PFSK-1 (cell line): ENCODE measurements around the gene FAM222B.

Experiments used
- FOXP2 ChIP-seq: optimal IDR thresholded peaks from 2 replicates; pipeline ENCODE3; 2011; ENCODE audit warnings: borderline replicate concordance, control low read depth, inconsistent platforms; ENCODE audit not compliant: insufficient read depth; ENCODE audit errors: extremely low read length, extremely low read depth
- POLR2AphosphoS5 ChIP-seq: IDR thresholded peaks from 2 replicates; pipeline ENCODE4 v1.6.1; 2012; ENCODE audit warnings: low read depth, mild to moderate bottlenecking, control low read depth, low read length, moderate library complexity
- SIN3A ChIP-seq: IDR thresholded peaks from 2 replicates; pipeline ENCODE4 v1.6.1; 2012; ENCODE audit warnings: mild to moderate bottlenecking, low read length, moderate library complexity, borderline replicate concordance; ENCODE audit not compliant: insufficient read depth
- TAF1 ChIP-seq: IDR thresholded peaks from 2 replicates; pipeline ENCODE4 v1.6.1; 2012; ENCODE audit warnings: low read length, control low read depth, borderline replicate concordance; ENCODE audit not compliant: insufficient read depth
- TF ChIP-seq, protein P1 (sequence below), 2 experiments: IDR thresholded peaks; 2 replicates each; pipeline versions ENCODE4 v1.6.1 to v1.8.0; 2011 to 2012; ENCODE audit warnings: low read depth in 2 of 2, low read length in 2 of 2, control low read depth in 1 of 2, inconsistent platforms in 1 of 2, mild to moderate bottlenecking in 1 of 2, moderate library complexity in 1 of 2; ENCODE audit not compliant: insufficient read depth in 1 of 2

Gene FAM222B

DNA sequence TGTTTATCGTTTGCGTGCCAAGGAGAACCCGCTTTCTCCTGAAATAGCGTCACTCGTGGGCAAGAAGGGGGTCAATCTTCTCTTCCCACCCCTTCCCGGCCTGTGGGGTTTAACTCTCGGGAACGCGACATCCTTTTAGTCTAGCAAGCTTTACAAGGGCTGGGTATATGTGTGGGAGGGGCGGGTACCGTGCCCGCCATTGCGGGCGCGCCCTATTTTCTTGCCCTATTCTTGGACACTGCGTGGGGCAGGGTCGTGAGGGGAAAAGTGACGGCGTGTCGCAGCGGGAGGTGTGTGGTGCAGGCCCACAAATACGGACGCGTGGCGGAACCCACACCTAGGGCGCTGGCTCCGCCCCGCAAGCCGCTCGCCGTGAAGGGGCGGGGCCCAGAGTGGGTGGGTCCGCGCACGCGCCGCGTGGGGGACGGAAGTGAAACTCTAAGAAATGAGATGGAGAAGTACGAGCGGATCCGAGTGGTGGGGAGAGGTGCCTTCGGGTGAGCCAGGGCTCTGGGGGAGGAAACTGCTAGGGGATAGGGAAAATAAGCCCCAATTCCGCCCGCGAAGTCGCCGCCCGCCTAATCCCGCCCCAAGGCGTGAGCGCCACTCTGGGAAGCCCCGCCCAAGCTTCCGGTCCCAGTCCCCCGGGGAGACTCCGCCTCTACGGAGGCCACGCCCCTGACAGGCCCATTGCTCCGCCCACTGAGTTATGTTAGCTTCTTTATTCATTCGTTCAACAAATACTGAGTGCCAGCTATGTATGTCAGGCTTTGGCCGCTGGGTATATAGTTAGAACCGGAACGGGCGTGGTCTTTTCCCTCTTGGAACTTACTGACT is 114.0 kb downstream of the FAM222B start, which contains the start of gene NEK8:
TSS of gene NEK8 (plus strand) at position 425 of the 837 bp plus-strand sequence. CDS start at position 451, 26 bp downstream.
- peak; percentile 76 for TF ChIP-seq POLR2AphosphoS5
- no peak for TF ChIP-seq FOXP2
- TF ChIP-seq TAF1 = peak; percentile 68; the same call in 1 of the 2 replicates
- TF ChIP-seq, protein P1, sequence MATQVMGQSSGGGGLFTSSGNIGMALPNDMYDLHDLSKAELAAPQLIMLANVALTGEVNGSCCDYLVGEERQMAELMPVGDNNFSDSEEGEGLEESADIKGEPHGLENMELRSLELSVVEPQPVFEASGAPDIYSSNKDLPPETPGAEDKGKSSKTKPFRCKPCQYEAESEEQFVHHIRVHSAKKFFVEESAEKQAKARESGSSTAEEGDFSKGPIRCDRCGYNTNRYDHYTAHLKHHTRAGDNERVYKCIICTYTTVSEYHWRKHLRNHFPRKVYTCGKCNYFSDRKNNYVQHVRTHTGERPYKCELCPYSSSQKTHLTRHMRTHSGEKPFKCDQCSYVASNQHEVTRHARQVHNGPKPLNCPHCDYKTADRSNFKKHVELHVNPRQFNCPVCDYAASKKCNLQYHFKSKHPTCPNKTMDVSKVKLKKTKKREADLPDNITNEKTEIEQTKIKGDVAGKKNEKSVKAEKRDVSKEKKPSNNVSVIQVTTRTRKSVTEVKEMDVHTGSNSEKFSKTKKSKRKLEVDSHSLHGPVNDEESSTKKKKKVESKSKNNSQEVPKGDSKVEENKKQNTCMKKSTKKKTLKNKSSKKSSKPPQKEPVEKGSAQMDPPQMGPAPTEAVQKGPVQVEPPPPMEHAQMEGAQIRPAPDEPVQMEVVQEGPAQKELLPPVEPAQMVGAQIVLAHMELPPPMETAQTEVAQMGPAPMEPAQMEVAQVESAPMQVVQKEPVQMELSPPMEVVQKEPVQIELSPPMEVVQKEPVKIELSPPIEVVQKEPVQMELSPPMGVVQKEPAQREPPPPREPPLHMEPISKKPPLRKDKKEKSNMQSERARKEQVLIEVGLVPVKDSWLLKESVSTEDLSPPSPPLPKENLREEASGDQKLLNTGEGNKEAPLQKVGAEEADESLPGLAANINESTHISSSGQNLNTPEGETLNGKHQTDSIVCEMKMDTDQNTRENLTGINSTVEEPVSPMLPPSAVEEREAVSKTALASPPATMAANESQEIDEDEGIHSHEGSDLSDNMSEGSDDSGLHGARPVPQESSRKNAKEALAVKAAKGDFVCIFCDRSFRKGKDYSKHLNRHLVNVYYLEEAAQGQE (IDR thresholded peaks at IDR 0.05; ENCODE audit: insufficient read depth in 1 of 2, low read depth in 2 of 2, low read length in 2 of 2) = no peak
- peak; percentile 37; the same call in 1 of the 2 replicates for TF ChIP-seq SIN3A

DNA sequence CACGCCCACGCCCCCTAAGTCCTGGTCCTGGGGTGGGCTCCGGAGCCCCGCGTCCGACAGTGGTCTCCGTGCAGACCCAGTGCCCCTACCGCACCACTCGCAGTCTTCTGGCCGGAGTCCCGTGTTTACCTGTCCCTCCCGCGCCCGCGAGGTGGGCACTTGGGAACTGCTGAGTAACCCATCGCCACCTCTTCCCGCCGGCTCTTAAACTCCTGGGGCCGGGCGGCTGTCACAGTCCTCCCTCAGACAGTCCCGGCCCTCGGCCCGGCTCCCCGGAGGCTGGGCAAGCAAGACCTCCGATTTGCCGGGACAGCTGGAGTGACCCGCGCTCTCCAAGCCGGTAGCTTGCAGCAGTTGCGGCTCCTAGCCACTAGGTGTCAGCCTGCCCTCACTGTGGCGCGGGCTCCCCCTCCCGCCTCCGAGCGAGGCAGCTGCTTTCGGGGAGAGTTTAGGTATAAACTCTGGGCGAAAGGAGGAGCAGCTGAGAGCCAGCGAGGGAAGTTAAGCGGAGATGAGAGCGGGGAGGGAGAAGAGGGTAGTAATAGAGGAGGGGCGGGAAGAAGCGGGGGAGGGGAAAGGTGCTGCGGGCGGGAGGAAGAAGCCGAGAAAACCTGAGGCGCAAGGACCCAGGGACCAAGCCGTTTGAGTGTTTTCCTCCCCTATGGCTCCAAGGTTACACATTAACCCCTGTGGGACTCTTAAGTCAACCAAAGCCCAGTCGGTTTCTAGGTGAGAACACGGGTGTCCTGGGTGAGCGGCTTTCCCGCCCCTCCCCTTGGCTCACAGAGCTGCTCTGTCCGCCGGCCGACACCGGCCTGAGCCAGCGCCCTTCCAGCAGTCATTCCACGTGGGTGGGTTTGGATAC is 115.7 kb downstream of the FAM222B start:
- TF ChIP-seq POLR2AphosphoS5 = no peak
- TF ChIP-seq, protein P1 (IDR thresholded peaks at IDR 0.05; ENCODE audit: insufficient read depth in 1 of 2, low read depth in 2 of 2, low read length in 2 of 2) = no peak

DNA sequence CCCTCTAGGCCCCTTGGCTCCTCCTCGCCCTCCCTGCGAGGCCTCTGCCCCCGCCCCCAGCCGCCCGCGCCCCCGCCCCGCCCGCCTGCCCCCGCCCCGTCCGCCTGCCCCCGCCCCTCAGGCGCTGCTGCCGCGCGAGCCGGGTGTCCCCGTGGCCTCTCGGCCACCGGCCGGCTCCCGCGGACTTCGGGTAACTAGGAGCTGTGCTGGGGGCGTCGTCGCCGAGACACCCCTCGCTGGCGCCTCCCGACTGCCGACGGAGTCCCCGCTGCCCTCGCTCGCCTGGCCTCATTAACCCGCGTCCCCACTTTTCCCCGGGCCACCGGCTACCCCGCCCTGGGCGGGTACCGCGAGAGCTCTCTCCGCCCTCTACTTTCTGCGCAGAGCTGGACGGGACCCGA is 116.4 kb downstream of the FAM222B start, which contains the start of gene TLCD1:
TSS of gene TLCD1 (minus strand) at position 8 of the 401 bp plus-strand sequence. CDS start 136 bp downstream, outside the sequence.
- peak; percentile 7; the same call in 1 of the 2 replicates for TF ChIP-seq TAF1
- TF ChIP-seq POLR2AphosphoS5 = no peak; the same call in 1 of the 2 replicates
- TF ChIP-seq SIN3A = peak; percentile 5; the same call in 1 of the 2 replicates
- TF ChIP-seq, protein P1 (IDR thresholded peaks at IDR 0.05; ENCODE audit: insufficient read depth in 1 of 2, low read depth in 2 of 2, low read length in 2 of 2) = no peak
- TF ChIP-seq FOXP2 = no peak

DNA sequence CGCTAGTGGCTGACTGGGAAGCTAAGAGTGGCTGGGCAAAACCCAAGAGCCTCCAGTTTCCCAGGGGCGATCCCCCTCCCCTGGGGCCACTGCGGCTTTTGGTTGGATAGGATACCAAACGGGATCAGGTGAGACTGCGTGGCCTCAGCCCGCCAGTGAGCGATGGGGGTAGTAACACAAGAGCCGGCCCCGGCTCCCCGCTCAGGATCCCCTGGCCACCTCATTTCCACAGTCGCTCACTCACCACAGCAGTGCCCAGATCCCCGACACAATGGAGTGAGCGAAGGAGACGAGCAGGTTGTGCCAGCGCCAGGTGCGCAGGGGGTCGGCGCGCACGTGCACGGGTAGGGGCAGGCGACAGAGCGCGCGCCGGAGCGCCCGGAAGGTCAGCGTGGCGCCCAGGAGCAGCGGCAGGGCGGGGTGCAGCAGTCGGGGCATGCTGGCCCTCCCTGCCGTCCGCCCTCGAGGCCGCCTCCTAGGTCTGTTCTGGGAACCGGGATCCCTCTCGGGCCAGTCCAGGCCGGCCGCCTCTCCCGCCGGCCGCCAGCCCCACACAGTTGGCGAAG is 116.8 kb downstream of the FAM222B start:
- TF ChIP-seq TAF1 (peak; percentile 78; the same call in 1 of the 2 replicates), FOXP2 (no peak)
- TF ChIP-seq, protein P1 (IDR thresholded peaks at IDR 0.05; ENCODE audit: insufficient read depth in 1 of 2, low read depth in 2 of 2, low read length in 2 of 2) = no peak
